ENCODE results near the gene STEEP1. TPM values are rescaled to one million over a fixed set of nuclear protein-coding genes. Genes with fewer than 3 reads are reported as not detected.

Gene STEEP1
- total and polyA plus RNA-seq, 2 of the 13 experiments (the other 11 are each of a cell fraction or from before 2014, with no cell fraction given) = 7.7 to 23.1 TPM

- peak; percentile 99 for TF ChIP-seq PRDM10 (CRISPR knock-in tag; IDR thresholded peaks at IDR 0.05; ENCODE audit: low read depth)
- no peak for TF ChIP-seq GTF3A (CRISPR knock-in tag; conservative IDR thresholded peaks at IDR 0.05)
- 0 out of 2 replicates have a peak, but pooled peaks have one; percentile 41 for TF ChIP-seq ZNF446 (CRISPR knock-in tag; IDR thresholded peaks at IDR 0.05)
- TF ChIP-seq U2AF1 (optimal IDR thresholded peaks at IDR 0.05; ENCODE audit: low read depth, low read length) = no peak
- TF ChIP-seq ZBTB8A (CRISPR knock-in tag; IDR thresholded peaks at IDR 0.05; ENCODE audit: borderline replicate concordance, low read depth) = no peak
- no peak for TF ChIP-seq ZNF10 (CRISPR knock-in tag; IDR thresholded peaks at IDR 0.05; ENCODE audit: borderline replicate concordance, low read depth)
- no peak for TF ChIP-seq NFE2L1 (CRISPR knock-in tag; IDR thresholded peaks at IDR 0.05; ENCODE audit: borderline replicate concordance)
- TF ChIP-seq TFE3 (CRISPR knock-in tag; IDR thresholded peaks at IDR 0.05) = no peak
- no peak for TF ChIP-seq ZNF235 (CRISPR knock-in tag; IDR thresholded peaks at IDR 0.05; ENCODE audit: borderline replicate concordance)
- no peak for TF ChIP-seq ZNF510 (CRISPR knock-in tag; IDR thresholded peaks at IDR 0.05; ENCODE audit: low read depth)
- no peak for TF ChIP-seq DMTF1 (CRISPR knock-in tag; IDR thresholded peaks at IDR 0.05)
- TF ChIP-seq ZBED4 (CRISPR knock-in tag; IDR thresholded peaks at IDR 0.05; ENCODE audit: borderline replicate concordance) = no peak
- no peak for TF ChIP-seq MLX (CRISPR knock-in tag; IDR thresholded peaks at IDR 0.05)
These were observed 9.4 kb upstream of the STEEP1 start, which contains the start of gene UBE2A (continued) for GRCh38 chrX:119574394-119575266.

All from HepG2 (cell line).